H1 (cell line): ENCODE data around the gene ZDHHC3. TPM values are rescaled to one million over a fixed set of nuclear protein-coding genes. Genes with fewer than 3 reads are reported as not detected.

Source experiments
- CTCF ChIA-PET: fragments of 300-600 bp; sonication (Branson Sonifier 250); formaldehyde crosslinking; loops from one replicate; lab custom pipeline; 2021; ENCODE audit not compliant: partially characterized antibody; lab: Charles Lee
- POLR2A ChIA-PET: fragments of 300-600 bp; sonication (Branson Sonifier 250); formaldehyde crosslinking; loops from one replicate; lab custom pipeline; 2021; ENCODE audit warnings: inconsistent platforms; ENCODE audit not compliant: partially characterized antibody; lab: Charles Lee
- DNase-seq, 2 experiments: peaks; one replicate each; pipeline versions ENCODE4 v3.0.0 to v3.0.0-alpha.2; 2010 to 2022; ENCODE audit warnings: low spot score in 2 of 2, low read depth in 1 of 2, mixed read lengths in 1 of 2
- FAIRE-seq: peaks from 2 replicates; lab custom pipeline; 2011; peaks lifted over from hg19 to GRCh38; lab: Jason Lieb, UNC
- H2AFZ ChIP-seq: 2 replicates; pipeline ENCODE4 v1.8.1; 2012; ENCODE audit warnings: low read length, inconsistent platforms
- H2AK5ac ChIP-seq: 2 replicates; pipeline ENCODE4 v1.6.1; 2013; ENCODE audit warnings: low read depth, low read length
- H2BK120ac ChIP-seq: replicated peaks from 2 replicates; pipeline ENCODE3; 2013; ENCODE audit warnings: low read depth, low read length, inconsistent platforms
- H2BK12ac ChIP-seq: 2 replicates; pipeline ENCODE4 v1.6.1; 2013; ENCODE audit warnings: low read depth, low read length
- H2BK15ac ChIP-seq: 2 replicates; pipeline ENCODE4 v1.6.1; 2013; ENCODE audit warnings: low read length
- H2BK20ac ChIP-seq: 2 replicates; pipeline ENCODE4 v1.6.1; 2013; ENCODE audit warnings: low read length
- H2BK5ac ChIP-seq: 2 replicates; pipeline ENCODE4 v1.6.1; 2013; ENCODE audit warnings: low read depth, low read length
- H3K14ac ChIP-seq: 2 replicates; pipeline ENCODE4 v1.6.1; 2013; ENCODE audit warnings: inconsistent platforms; ENCODE audit not compliant: insufficient read length
- H3K18ac ChIP-seq: 2 replicates; pipeline ENCODE4 v1.6.1; 2013; ENCODE audit warnings: low read length; ENCODE audit errors: extremely low read depth
- H3K23ac ChIP-seq: 2 replicates; pipeline ENCODE4 v1.6.1; 2013; ENCODE audit warnings: inconsistent platforms; ENCODE audit not compliant: insufficient read length
- H3K23me2 ChIP-seq: 2 replicates; pipeline ENCODE4 v1.6.1; 2013; ENCODE audit warnings: low read depth, low read length
- H3K27ac ChIP-seq: 2 replicates; pipeline ENCODE4 v1.6.1; 2011; ENCODE audit warnings: low read depth, low read length, inconsistent platforms
- H3K27me3 ChIP-seq, 4 experiments: replicated peaks in 1 of 4; 1 replicate in 1 of 4; 2 replicates in 3 of 4; pipeline versions ENCODE4 v1.6.1 to v1.8.1; 2011 to 2013; ENCODE audit warnings: low read length in 3 of 4, mild to moderate bottlenecking in 3 of 4, inconsistent platforms in 2 of 4, mixed read lengths in 2 of 4, moderate library complexity in 1 of 4; ENCODE audit not compliant: control insufficient read depth in 3 of 4, insufficient read depth in 3 of 4; ENCODE audit errors: extremely low read depth in 1 of 4
- H3K36me3 ChIP-seq, 4 experiments: 2 replicates each; pipeline versions ENCODE4 v1.6.1 to v1.8.1; 2011 to 2013; ENCODE audit warnings: mild to moderate bottlenecking in 4 of 4, low read length in 3 of 4, moderate library complexity in 2 of 4, control low read depth in 1 of 4, inconsistent platforms in 1 of 4; ENCODE audit not compliant: insufficient read depth in 4 of 4, control insufficient read depth in 2 of 4
- H3K4ac ChIP-seq: replicated peaks from 2 replicates; pipeline ENCODE3; 2013; ENCODE audit warnings: low read length, low read depth, mixed read lengths, inconsistent platforms; ENCODE audit not compliant: insufficient read length
- H3K4me1 ChIP-seq, 4 experiments: replicated peaks in 1 of 4; 1 replicate in 1 of 4; 2 replicates in 3 of 4; pipeline versions ENCODE4 v1.6.1 to v1.8.1; 2011 to 2013; ENCODE audit warnings: low read length in 3 of 4, inconsistent platforms in 2 of 4, mixed read lengths in 1 of 4; ENCODE audit not compliant: insufficient read depth in 4 of 4, control insufficient read depth in 3 of 4
- H3K4me2 ChIP-seq, 2 experiments: 2 replicates each; pipeline versions ENCODE4 v1.6.1 to v1.8.1; 2011 to 2013; ENCODE audit warnings: low read depth in 2 of 2, low read length in 2 of 2, control low read depth in 1 of 2, inconsistent platforms in 1 of 2, mild to moderate bottlenecking in 1 of 2; ENCODE audit not compliant: insufficient read depth in 1 of 2
- H3K4me3 ChIP-seq, 4 experiments: fragments of 200-600, 300-600 bp in 1 of 4; sonication (generic), shearing (Covaris generic), sonication (Bioruptor Twin) in 1 of 4; 2 replicates each; pipeline versions ENCODE4 v1.5.1 to v1.8.1; 2011 to 2016; ENCODE audit warnings: low read length in 4 of 4, low read depth in 3 of 4, control low read depth in 2 of 4, inconsistent platforms in 2 of 4, mild to moderate bottlenecking in 2 of 4, mixed read lengths in 1 of 4, moderate library complexity in 1 of 4; ENCODE audit not compliant: insufficient read depth in 2 of 4; ENCODE audit errors: extremely low read depth in 1 of 4
- H3K56ac ChIP-seq: replicated peaks from 2 replicates; pipeline ENCODE3; 2013; ENCODE audit warnings: low read depth, mild to moderate bottlenecking, mixed read lengths, low read length, inconsistent platforms; ENCODE audit not compliant: insufficient read length
- H3K79me1 ChIP-seq: 2 replicates; pipeline ENCODE4 v1.6.1; 2013; ENCODE audit warnings: low read depth, low read length, control low read depth
- H3K79me2 ChIP-seq, 2 experiments: 2 replicates each; pipeline versions ENCODE4 v1.6.1 to v1.8.1; 2012 to 2013; ENCODE audit warnings: low read length in 2 of 2, mild to moderate bottlenecking in 2 of 2, inconsistent platforms in 1 of 2; ENCODE audit not compliant: insufficient read depth in 2 of 2, control insufficient read depth in 1 of 2
- H3K9ac ChIP-seq, 4 experiments: replicated peaks in 1 of 4; 1 replicate in 1 of 4; 2 replicates in 3 of 4; pipeline versions ENCODE4 v1.6.1 to v1.8.1; 2011 to 2013; ENCODE audit warnings: low read depth in 3 of 4, low read length in 3 of 4, control low read depth in 2 of 4, mild to moderate bottlenecking in 2 of 4, moderate library complexity in 2 of 4, inconsistent platforms in 1 of 4; ENCODE audit errors: extremely low read depth in 1 of 4
- H3K9me3 ChIP-seq, 2 experiments: 2 replicates each; pipeline versions ENCODE4 v1.6.1 to v1.8.1; 2012 to 2013; ENCODE audit warnings: mild to moderate bottlenecking in 2 of 2, moderate library complexity in 2 of 2, control low read depth in 1 of 2, inconsistent platforms in 1 of 2, low read depth in 1 of 2, low read length in 1 of 2, mixed read lengths in 1 of 2; ENCODE audit not compliant: insufficient read depth in 2 of 2
- H4K20me1 ChIP-seq, 2 experiments: replicated peaks in 1 of 2; 2 replicates each; pipeline versions ENCODE3 to v1.8.1; 2011 to 2013; ENCODE audit warnings: inconsistent platforms in 2 of 2, low read length in 2 of 2, mild to moderate bottlenecking in 1 of 2; ENCODE audit not compliant: insufficient read depth in 2 of 2, control insufficient read depth in 1 of 2
- H4K5ac ChIP-seq: 2 replicates; pipeline ENCODE4 v1.6.1; 2013; ENCODE audit warnings: low read length, low read depth, mixed read lengths, inconsistent platforms; ENCODE audit not compliant: insufficient read length
- H4K8ac ChIP-seq: 2 replicates; pipeline ENCODE4 v1.8.0; 2013; ENCODE audit warnings: mild to moderate bottlenecking, moderate library complexity, low read length, inconsistent platforms; ENCODE audit not compliant: insufficient read depth; ENCODE audit errors: extremely low read depth
- H4K91ac ChIP-seq: replicated peaks from 2 replicates; pipeline ENCODE3; 2013; ENCODE audit warnings: low read length, mixed read lengths, inconsistent platforms; ENCODE audit not compliant: insufficient read length
- BRCA1 ChIP-seq: IDR thresholded peaks from 2 replicates; pipeline ENCODE4 v1.6.1; 2012; ENCODE audit warnings: low read depth, low read length, improper control_type of control experiment
- CBX5 ChIP-seq: fragments of 300-800, 300-1000 bp; sonication (generic); IDR thresholded peaks from 2 replicates; pipeline ENCODE4 v1.7.1; 2016; ENCODE audit warnings: antibody characterized with exemption, low read length, low read depth
- CBX8 ChIP-seq: fragments of 300-800, 300-1000 bp; sonication (generic); IDR thresholded peaks from 2 replicates; pipeline ENCODE4 v1.7.1; 2016; ENCODE audit warnings: low read depth, low read length, borderline replicate concordance
- CHD2 ChIP-seq: IDR thresholded peaks from 2 replicates; pipeline ENCODE4 v1.6.1; 2012; ENCODE audit warnings: low read length, improper control_type of control experiment
- EGR1 ChIP-seq: IDR thresholded peaks from 2 replicates; pipeline ENCODE4 v1.6.1; 2011; ENCODE audit warnings: low read depth, low read length, borderline replicate concordance
- GABPA ChIP-seq: IDR thresholded peaks from 2 replicates; pipeline ENCODE4 v1.6.1; 2011; ENCODE audit warnings: mild to moderate bottlenecking, low read length, moderate library complexity, borderline replicate concordance; ENCODE audit not compliant: insufficient read depth
- HDAC6 ChIP-seq: IDR thresholded peaks from one replicate; pipeline ENCODE4 v1.7.1; 2012; ENCODE audit warnings: low read depth, mild to moderate bottlenecking, inconsistent platforms, low read length, moderate library complexity
- KDM4A ChIP-seq: IDR thresholded peaks from one replicate; pipeline ENCODE4 v1.7.1; 2012; ENCODE audit warnings: low read depth, mild to moderate bottlenecking, moderate library complexity, low read length, inconsistent platforms; ENCODE audit not compliant: severe bottlenecking
- NANOG ChIP-seq: IDR thresholded peaks from 2 replicates; pipeline ENCODE4 v1.6.1; 2011; ENCODE audit warnings: low read length, low read depth, mild to moderate bottlenecking, inconsistent platforms; ENCODE audit not compliant: insufficient read depth, poor library complexity, severe bottlenecking
- RAD21 ChIP-seq, 2 experiments: IDR thresholded peaks in 1 of 2; conservative IDR thresholded peaks in 1 of 2; 2 replicates each; pipeline ENCODE4 v1.6.1; 2011; ENCODE audit warnings: low read depth in 2 of 2, low read length in 2 of 2, improper control_type of control experiment in 1 of 2, inconsistent platforms in 1 of 2, mild to moderate bottlenecking in 1 of 2, moderate library complexity in 1 of 2
- RBBP5 ChIP-seq: IDR thresholded peaks from 2 replicates; pipeline ENCODE4 v1.7.1; 2012; ENCODE audit warnings: low read depth, mild to moderate bottlenecking, inconsistent platforms, low read length, moderate library complexity, borderline replicate concordance
- SIX5 ChIP-seq: IDR thresholded peaks from 2 replicates; pipeline ENCODE4 v1.6.1; 2011; ENCODE audit warnings: mild to moderate bottlenecking, low read depth, low read length
- TAF7 ChIP-seq: optimal IDR thresholded peaks from 2 replicates; pipeline ENCODE3; 2011; ENCODE audit warnings: low read depth, mild to moderate bottlenecking, inconsistent platforms, low read length, moderate library complexity, borderline replicate concordance
- TCF12 ChIP-seq: IDR thresholded peaks from 2 replicates; pipeline ENCODE4 v1.6.1; 2011; ENCODE audit warnings: low read depth, mild to moderate bottlenecking, low read length
- WGBS, 2 experiments: shearing (Covaris generic) in 1 of 2; methylation state at CpG; one replicate each; pipeline versions ENCODE4 v1.1.6 to v1.1.7; 2013 to 2015; ENCODE audit warnings: low lambda C conversion rate in 2 of 2, mixed read lengths in 2 of 2, inconsistent platforms in 1 of 2, low coverage in 1 of 2, missing lambda C conversion rate in 1 of 2; ENCODE audit not compliant: insufficient replicate concordance in 2 of 2, insufficient coverage in 1 of 2, insufficient read length in 1 of 2; ENCODE audit errors: extremely low coverage in 1 of 2, missing lambda C conversion rate in 1 of 2; 5-methylcytosine and 5-hydroxymethylcytosine counted together
- polyA plus RNA-seq, 7 experiments: library from polyadenylated mRNA; depleted of rRNA in 3 of 7; stranded (reverse) in 5 of 7; unstranded in 2 of 7; fragments of >200 nt in 5 of 7; fragments of 200-250 nt in 2 of 7; gene quantifications; 1 replicate in 5 of 7; 2 replicates in 1 of 7; 4 replicates in 1 of 7; pipeline versions ENCODE4 v1.2.1 to v1.2.3, GENCODE V29; 2011 to 2013; ENCODE audit warnings: missing spikeins in 2 of 7, mixed read lengths in 2 of 7
- total RNA-seq: library from RNA; stranded (reverse); fragmentation: NEBNext Ultra II Directional; extraction: Animal tissue kit (Norgen Biotek cat#: 25700); gene quantifications from 2 replicates; pipeline ENCODE4 v1.2.1, GENCODE V29; 2021

The ZDHHC3 gene
- total and polyA plus RNA-seq, 2 of the 8 experiments (the other 6 are each of a cell fraction or from before 2014, with no cell fraction given), result 77.4 to 88.7 TPM

- Histone ChIP-seq H3K36me3 (peaks cover 0 to 38% (median 14%) of the 10 kb centered on the region in 4 experiments; a peak in 6 of 8 replicates), H3K27ac (no peak overlapping the region), H4K8ac (no peak overlapping the region), H3K23ac (no peak overlapping the region), H3K18ac (no peak overlapping the region), H2BK15ac (no peak overlapping the region), H2BK12ac (no peak overlapping the region), H3K79me2 (no peaks in the 10 kb centered on the region), H2BK120ac (no peak overlapping the region), H4K5ac (no peak overlapping the region), H3K9me3 (no peaks in the 10 kb centered on the region), H3K56ac (no peak overlapping the region), H3K9ac (no peak overlapping the region), H3K23me2 (no peaks in the 10 kb centered on the region), H3K4me3 (no peak overlapping the region), H2BK20ac (no peak overlapping the region), H3K79me1 (peaks cover 2% of the 10 kb centered on the region), H3K27me3 (no peaks in the 10 kb centered on the region), H4K91ac (no peak overlapping the region), H3K4me2 (no peak overlapping the region), H3K14ac (no peak overlapping the region), H3K4ac (no peak overlapping the region), H3K4me1 (no peaks in the 10 kb centered on the region), H2AFZ (no peak overlapping the region), H2AK5ac (no peak overlapping the region), H2BK5ac (no peak overlapping the region; the same call in 1 of the 2 replicates), H4K20me1 (peaks cover 0 to 2% of the 10 kb centered on the region in 2 experiments)
- no peak for FAIRE-seq
- 93% methylated on average over 6 of the region's 6 CpGs; no CpG with 5 or more reads in 1 of the 2 experiments for WGBS, 2 experiments
- CTCF ChIA-PET, result interaction anchor here (1.3 kb wide), 1 partner anchor 13 kb away, joined by 6 read pairs; no protein-coding TSS in a partner anchor
- no peak for DNase-seq
- POLR2A ChIA-PET, result no interaction called here
- TF ChIP-seq RBBP5 (no peak), GABPA (no peak), HDAC6 (no peak), CBX8 (no peak), NANOG (no peak), TAF7 (no peak), SIX5 (no peak), RAD21 (IDR thresholded peaks at IDR 0.05 in 1 of 2, conservative IDR thresholded peaks at IDR 0.05 in 1 of 2; ENCODE audit: low read depth in 2 of 2, low read length in 2 of 2) (no peak), TCF12 (no peak), BRCA1 (no peak), KDM4A (no peak), CBX5 (no peak), CHD2 (no peak), EGR1 (no peak)
Observed at GRCh38 chr3:44939581-44940036, 36.4 kb downstream of the ZDHHC3 start.
